Measurements from ENCODE around the gene ZFPM1. TPM values are rescaled to one million over a fixed set of nuclear protein-coding genes. Genes with fewer than 3 reads are reported as not detected.
"Not testable (repeated sequence)": the region's sequence is repeated elsewhere in the genome, so short reads cannot be mapped to it uniquely, and the experiment has no call there.

The ZFPM1 gene
- total RNA-seq, 1 donor from 2014 or later: 5.6 TPM

- no peak overlapping the region for H3K4me3 ChIP-seq
- no peaks in the 10 kb centered on the region for H3K9me3 ChIP-seq
- H3K4me1 ChIP-seq: peaks cover 13% of the 10 kb centered on the region
- intact Hi-C loops (cut with DNase I): no loop called here
- no peak overlapping the region for H3K27ac ChIP-seq
- no peaks in the 10 kb centered on the region for H3K27me3 ChIP-seq (ENCODE audit: low read depth)
- no peak for DNase-seq
- H3K36me3 ChIP-seq: no peaks in the 10 kb centered on the region
- TF ChIP-seq CTCF (IDR thresholded peaks at IDR 0.05): no peak
- no peak for ATAC-seq
These were observed 13.2 kb downstream of the ZFPM1 start for GRCh38 chr16:88466175-88466862.

- peaks cover 6% of the 10 kb centered on the region for H3K4me1 ChIP-seq
- H3K9me3 ChIP-seq: no peaks in the 10 kb centered on the region
- H3K27me3 ChIP-seq (ENCODE audit: low read depth): no peaks in the 10 kb centered on the region
- no peak overlapping the region for H3K4me3 ChIP-seq
- no peaks in the 10 kb centered on the region for H3K36me3 ChIP-seq
- TF ChIP-seq CTCF (IDR thresholded peaks at IDR 0.05): no peak
- intact Hi-C loops (cut with DNase I): no loop called here
- H3K27ac ChIP-seq: no peak overlapping the region
- no peak for DNase-seq
- no peak for ATAC-seq
These were observed 13.9 kb downstream of the ZFPM1 start for GRCh38 chr16:88466949-88467348.

DNA sequence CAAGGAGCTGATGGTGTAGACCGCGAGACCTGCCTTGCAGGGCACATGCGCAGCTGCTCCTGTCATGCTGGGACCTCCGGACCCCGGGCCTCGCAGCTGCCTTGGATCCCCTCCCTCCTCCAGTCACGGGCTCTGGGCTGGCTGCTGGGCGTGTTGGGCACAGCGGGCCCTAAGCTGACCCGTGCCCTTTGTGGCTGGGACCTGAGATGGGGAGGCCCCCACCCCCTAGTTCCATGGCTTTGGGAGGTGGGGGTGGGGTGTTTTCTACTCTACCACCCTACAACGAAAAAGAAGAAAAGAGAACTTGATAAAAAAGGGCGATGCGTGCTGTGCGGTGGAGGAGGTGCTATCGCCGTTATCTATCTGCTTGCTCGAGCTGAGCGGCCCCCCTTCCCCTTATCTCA is 14.5 kb downstream of the ZFPM1 start:
- Histone ChIP-seq H3K4me3 (no peak overlapping the region), H3K27me3 (ENCODE audit: low read depth) (no peaks in the 10 kb centered on the region), H3K4me1 (peaks cover under 1% of the 10 kb centered on the region), H3K9me3 (no peaks in the 10 kb centered on the region), H3K27ac (no peak overlapping the region), H3K36me3 (no peaks in the 10 kb centered on the region)
- DNase-seq (no peak), ATAC-seq (no peak)
- intact Hi-C loops (cut with DNase I): no loop called here
- TF ChIP-seq CTCF (IDR thresholded peaks at IDR 0.05): no peak

- H3K4me1 ChIP-seq: no peaks in the 10 kb centered on the region
- ATAC-seq (peak in 1 of 2 donors; percentile 34), DNase-seq (no peak)
- no peak overlapping the region for H3K27ac ChIP-seq
- intact Hi-C loops (cut with DNase I): no loop called here
- H3K9me3 ChIP-seq: no peaks in the 10 kb centered on the region
- TF ChIP-seq CTCF (IDR thresholded peaks at IDR 0.05): no peak
- no peaks in the 10 kb centered on the region for H3K27me3 ChIP-seq (ENCODE audit: low read depth)
- H3K36me3 ChIP-seq: no peaks in the 10 kb centered on the region
- H3K4me3 ChIP-seq: no peak overlapping the region
These were observed 15.4 kb downstream of the ZFPM1 start for GRCh38 chr16:88468275-88469129.

DNA sequence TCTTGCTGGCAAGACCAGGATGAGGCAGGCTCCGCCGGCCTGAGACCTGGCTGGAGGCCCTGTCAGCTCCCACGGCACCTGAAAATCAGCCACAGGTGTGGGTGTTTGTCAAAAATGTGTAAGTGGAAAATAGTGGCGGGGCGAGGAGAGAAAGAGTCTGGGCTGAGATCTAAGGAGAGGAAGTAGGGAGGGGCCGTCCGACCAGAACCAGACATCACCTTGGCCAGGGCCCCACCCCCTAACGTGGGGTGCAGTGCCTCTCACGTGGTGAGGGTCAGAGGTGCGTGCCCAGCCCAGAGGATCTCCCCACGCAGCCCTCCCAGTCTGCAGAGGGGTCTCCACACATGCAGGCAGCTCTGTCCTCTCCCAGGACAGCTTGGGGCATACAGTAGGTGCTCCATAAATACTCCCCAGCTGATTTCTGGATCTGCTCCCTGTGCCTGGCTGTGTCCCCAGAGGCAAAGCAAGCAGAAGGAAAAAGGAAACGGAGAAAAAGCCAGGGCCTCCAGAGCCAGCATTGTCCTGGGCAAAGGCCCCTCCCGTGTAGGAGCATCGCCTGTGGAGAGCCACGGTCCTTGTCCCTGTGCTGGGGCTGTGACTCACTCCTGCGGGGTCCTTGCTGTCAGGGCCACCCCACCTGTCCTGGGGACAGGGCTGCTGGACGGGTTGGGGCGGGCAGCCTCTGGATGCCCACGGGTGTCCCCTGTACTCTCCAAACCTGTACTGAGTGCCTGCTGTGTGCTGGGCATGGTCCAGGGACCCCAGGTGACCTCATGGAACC is 16.7 kb downstream of the ZFPM1 start:
- no peak overlapping the region for H3K27ac ChIP-seq

GRCh38 chr16:88470396-88470680 is 17.3 kb downstream of the ZFPM1 start:
- DNase-seq; H3K4me3 ChIP-seq; ATAC-seq; intact Hi-C loops (cut with DNase I); H3K4me1 ChIP-seq; H3K27me3 ChIP-seq (ENCODE audit: low read depth); H3K9me3 ChIP-seq; H3K36me3 ChIP-seq; H3K27ac ChIP-seq: not testable (repeated sequence)

More for the DNA sequence above, 16.7 kb downstream of the ZFPM1 start:
- H3K4me3 ChIP-seq: no peak overlapping the region
- no peaks in the 10 kb centered on the region for H3K4me1 ChIP-seq
- no peak for TF ChIP-seq CTCF (IDR thresholded peaks at IDR 0.05)
- intact Hi-C loops (cut with DNase I): no loop called here
- ATAC-seq (no peak), DNase-seq (no peak)
- no peaks in the 10 kb centered on the region for H3K27me3 ChIP-seq (ENCODE audit: low read depth)
- no peaks in the 10 kb centered on the region for H3K36me3 ChIP-seq
- H3K9me3 ChIP-seq: no peaks in the 10 kb centered on the region

GRCh38 chr16:88470696-88471095 is 17.6 kb downstream of the ZFPM1 start:
- intact Hi-C loops (cut with DNase I); H3K27me3 ChIP-seq (ENCODE audit: low read depth); DNase-seq; H3K4me1 ChIP-seq; H3K9me3 ChIP-seq; ATAC-seq; H3K4me3 ChIP-seq; H3K36me3 ChIP-seq; H3K27ac ChIP-seq: not testable (repeated sequence)

Measured in lower lobe of right lung (tissue), 2 donors.